Tibial nerve (tissue), 4 donors: Measurements from ENCODE around the gene HNRNPF. TPM values are rescaled to one million over a fixed set of nuclear protein-coding genes. Genes with fewer than 3 reads are reported as not detected.
"Not testable (repeated sequence)": the region's sequence is repeated elsewhere in the genome, so short reads cannot be mapped to it uniquely, and the experiment has no call there.

Experiments used
- DNase-seq, 2 donors: peaks; one replicate each; pipeline ENCODE4 v3.0.0-alpha.2; 2019; ENCODE audit warnings: low spot score in 2 of 2
- H3K27ac ChIP-seq, 4 donors: fragments of 200-600 bp; sonication (generic) in 3 of 4; one replicate each; pipeline ENCODE4 v1.5.1; 2017 to 2019; ENCODE audit warnings: mild to moderate bottlenecking in 1 of 4
- H3K27me3 ChIP-seq, 2 donors: fragments of 200-600 bp; sonication (generic) in 1 of 2; one replicate each; pipeline versions ENCODE4 v1.5.1 to v1.6.0; 2017 to 2019
- H3K36me3 ChIP-seq, 3 donors: fragments of 200-600 bp; sonication (generic); one replicate each; pipeline ENCODE4 v1.5.1; 2018 to 2019
- H3K4me1 ChIP-seq, 4 donors: fragments of 200-600 bp; sonication (generic) in 3 of 4; one replicate each; pipeline ENCODE4 v1.5.1; 2017 to 2019
- H3K4me3 ChIP-seq, 4 donors: fragments of 200-600 bp; sonication (generic) in 3 of 4; one replicate each; pipeline ENCODE4 v1.5.1; 2017 to 2019; ENCODE audit warnings: mild to moderate bottlenecking in 1 of 4, moderate library complexity in 1 of 4
- H3K9me3 ChIP-seq, 4 donors: fragments of 200-600 bp; sonication (generic) in 3 of 4; one replicate each; pipeline ENCODE4 v1.5.1; 2017 to 2019
- EP300 ChIP-seq, 2 donors: sonication (generic); formaldehyde crosslinking; IDR thresholded peaks; one replicate each; pipeline ENCODE4 v1.6.1; 2017; ENCODE audit warnings: antibody characterized with exemption in 2 of 2, mild to moderate bottlenecking in 1 of 2
- POLR2A ChIP-seq, 2 donors: fragments of 450-650 bp; IDR thresholded peaks; one replicate each; pipeline ENCODE4 v1.6.1; 2017; ENCODE audit warnings: antibody characterized with exemption in 2 of 2, mild to moderate bottlenecking in 2 of 2, moderate library complexity in 2 of 2
- WGBS, 2 donors: methylation state at CpG; one replicate each; pipeline ENCODE4 v1.1.5; 2018; 5-methylcytosine and 5-hydroxymethylcytosine counted together
- total RNA-seq, 4 donors: library from RNA; depleted of rRNA; stranded (reverse); fragments of >200 nt; gene quantifications; one replicate each; pipeline ENCODE4 v1.1.0, GENCODE V29; 2016
- TF ChIP-seq, protein P1 (sequence below), 5 experiments: fragments of 200-600 bp in 3 of 5; fragments of 450-650 bp in 2 of 5; sonication (generic) in 3 of 5; IDR thresholded peaks; one replicate each; pipeline ENCODE4 v1.5.1; 2016 to 2019; ENCODE audit warnings: antibody characterized with exemption in 5 of 5, mild to moderate bottlenecking in 3 of 5, moderate library complexity in 2 of 5

HNRNPF gene
- total RNA-seq, 4 donors from 2014 or later, result 112 to 136 (median 134) TPM

GRCh38 chr10:43395571-43396060 lies 13.4 kb downstream of the HNRNPF start:
- WGBS, 2 donors, result 4 to 15% methylated on average over 18 of the region's 18 CpGs
- Histone ChIP-seq H3K36me3 (peaks cover 0 to 53% (median 11%) of the 10 kb centered on the region in 3 donors), H3K27me3 (no peaks in the 10 kb centered on the region), H3K27ac (peak overlapping the region; percentile 97 to 100 (median 99)), H3K4me1 (peaks cover 0 to 90% (median 40%) of the 10 kb centered on the region in 4 donors), H3K4me3 (peak overlapping the region; percentile 62 to 91 (median 82)), H3K9me3 (no peaks in the 10 kb centered on the region)
- TF ChIP-seq POLR2A (IDR thresholded peaks at IDR 0.05) (no peak), EP300 (IDR thresholded peaks at IDR 0.05) (no peak)
- TF ChIP-seq, protein P1, sequence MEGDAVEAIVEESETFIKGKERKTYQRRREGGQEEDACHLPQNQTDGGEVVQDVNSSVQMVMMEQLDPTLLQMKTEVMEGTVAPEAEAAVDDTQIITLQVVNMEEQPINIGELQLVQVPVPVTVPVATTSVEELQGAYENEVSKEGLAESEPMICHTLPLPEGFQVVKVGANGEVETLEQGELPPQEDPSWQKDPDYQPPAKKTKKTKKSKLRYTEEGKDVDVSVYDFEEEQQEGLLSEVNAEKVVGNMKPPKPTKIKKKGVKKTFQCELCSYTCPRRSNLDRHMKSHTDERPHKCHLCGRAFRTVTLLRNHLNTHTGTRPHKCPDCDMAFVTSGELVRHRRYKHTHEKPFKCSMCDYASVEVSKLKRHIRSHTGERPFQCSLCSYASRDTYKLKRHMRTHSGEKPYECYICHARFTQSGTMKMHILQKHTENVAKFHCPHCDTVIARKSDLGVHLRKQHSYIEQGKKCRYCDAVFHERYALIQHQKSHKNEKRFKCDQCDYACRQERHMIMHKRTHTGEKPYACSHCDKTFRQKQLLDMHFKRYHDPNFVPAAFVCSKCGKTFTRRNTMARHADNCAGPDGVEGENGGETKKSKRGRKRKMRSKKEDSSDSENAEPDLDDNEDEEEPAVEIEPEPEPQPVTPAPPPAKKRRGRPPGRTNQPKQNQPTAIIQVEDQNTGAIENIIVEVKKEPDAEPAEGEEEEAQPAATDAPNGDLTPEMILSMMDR (IDR thresholded peaks at IDR 0.05), result no peak
- no peak for DNase-seq

- no peak for DNase-seq
- H3K27me3 ChIP-seq, result no peaks in the 10 kb centered on the region
- WGBS, 2 donors, result 77% methylated on average over 6 of the region's 6 CpGs
- peak overlapping the region in 2 of 4 donors; percentile 21 to 100 for H3K27ac ChIP-seq
- no peak overlapping the region for H3K4me3 ChIP-seq
- H3K4me1 ChIP-seq, result peaks cover 0 to 90% (median 40%) of the 10 kb centered on the region in 4 donors
- TF ChIP-seq, protein P1 (IDR thresholded peaks at IDR 0.05), result no peak
- TF ChIP-seq EP300 (IDR thresholded peaks at IDR 0.05) (no peak), POLR2A (IDR thresholded peaks at IDR 0.05) (no peak)
- no peaks in the 10 kb centered on the region for H3K9me3 ChIP-seq
- H3K36me3 ChIP-seq, result peaks cover 0 to 58% (median 19%) of the 10 kb centered on the region in 3 donors
Measured at GRCh38 chr10:43394868-43395267, 14.1 kb downstream of the HNRNPF start.

GRCh38 chr10:43393606-43394360 lies 15.2 kb downstream of the HNRNPF start:
- DNase-seq, result no peak
- Histone ChIP-seq H3K36me3 (peaks cover 0 to 62% (median 23%) of the 10 kb centered on the region in 3 donors), H3K4me3 (no peak overlapping the region), H3K9me3 (no peaks in the 10 kb centered on the region), H3K4me1 (peaks cover 0 to 89% (median 32%) of the 10 kb centered on the region in 4 donors), H3K27me3 (no peaks in the 10 kb centered on the region), H3K27ac (peak overlapping the region in 2 of 4 donors; percentile 15 to 100)
- TF ChIP-seq EP300 (IDR thresholded peaks at IDR 0.05) (no peak), POLR2A (IDR thresholded peaks at IDR 0.05) (no peak)
- TF ChIP-seq, protein P1 (IDR thresholded peaks at IDR 0.05), result no peak
- 73% methylated on average over 3 of the region's 3 CpGs for whole genome bisulfite sequencing, 2 donors

DNA sequence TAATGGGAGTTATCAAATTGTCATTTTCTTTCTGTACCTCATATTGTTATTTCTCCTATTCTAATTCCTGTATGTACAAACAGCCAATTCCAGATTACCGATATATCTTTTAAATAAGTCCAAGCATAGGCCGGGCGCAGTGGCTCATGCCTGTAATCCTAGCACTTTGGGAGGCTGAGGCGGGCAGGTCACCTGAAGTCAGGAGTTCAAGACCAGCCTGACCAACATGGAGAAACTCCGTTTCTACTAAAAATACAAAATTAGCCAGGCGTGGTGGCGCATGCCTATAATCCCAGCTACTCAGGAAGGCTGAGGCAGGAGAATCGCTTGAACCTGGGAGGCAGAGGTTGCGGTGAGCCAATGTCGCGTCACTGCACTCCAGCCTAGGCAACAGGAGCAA lies 15.8 kb downstream of the HNRNPF start:
- peaks cover 0 to 68% (median 23%) of the 10 kb centered on the region in 3 donors for H3K36me3 ChIP-seq
- not testable (repeated sequence) for DNase-seq, H3K27me3 ChIP-seq, H3K4me3 ChIP-seq, H3K9me3 ChIP-seq, H3K27ac ChIP-seq
- WGBS, 2 donors, result 89 to 92% methylated on average over 11 of the region's 11 CpGs
- peaks cover 0 to 83% (median 26%) of the 10 kb centered on the region in 4 donors for H3K4me1 ChIP-seq

DNA sequence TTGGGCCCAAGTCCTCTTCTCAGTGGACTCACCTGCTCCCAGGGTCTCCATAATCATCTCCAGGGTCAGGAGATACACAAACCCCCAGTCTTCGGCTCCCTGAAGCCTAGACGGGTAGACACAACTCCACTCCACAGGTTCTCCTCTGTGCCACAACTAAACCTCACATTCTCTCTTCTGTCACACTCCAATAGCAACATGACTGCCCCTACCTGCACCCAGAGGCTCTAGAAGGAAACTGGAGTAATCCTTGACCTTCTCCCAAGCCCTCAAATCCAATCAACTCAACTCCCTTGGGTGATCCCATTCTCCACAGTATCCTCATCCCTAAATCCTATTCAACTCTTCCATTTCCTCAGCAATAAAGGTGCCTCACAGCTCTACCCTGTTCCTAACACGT lies 16.2 kb downstream of the HNRNPF start:
- Histone ChIP-seq H3K9me3 (no peaks in the 10 kb centered on the region), H3K27ac (no peak overlapping the region), H3K36me3 (peaks cover 2 to 72% (median 23%) of the 10 kb centered on the region in 3 donors), H3K4me3 (no peak overlapping the region), H3K4me1 (peaks cover 0 to 78% (median 23%) of the 10 kb centered on the region in 4 donors), H3K27me3 (no peaks in the 10 kb centered on the region)
- TF ChIP-seq EP300 (IDR thresholded peaks at IDR 0.05) (no peak), POLR2A (IDR thresholded peaks at IDR 0.05) (no peak)
- TF ChIP-seq, protein P1 (IDR thresholded peaks at IDR 0.05), result no peak
- no peak for DNase-seq
- WGBS, 2 donors, result 89 to 91% methylated on average over 3 of the region's 3 CpGs
